H9 (cell line): ENCODE results near the gene WNT8B. TPM values are rescaled to one million over a fixed set of nuclear protein-coding genes. Genes with fewer than 3 reads are reported as not detected.

ENCODE experiments used
- DNase-seq: peaks from one replicate; pipeline ENCODE4 v3.0.0-alpha.2; 2017
- H2AFZ ChIP-seq: one replicate; pipeline ENCODE4 v1.6.1; 2013; ENCODE audit warnings: mild to moderate bottlenecking, low read length, control low read depth, moderate library complexity
- H2AK5ac ChIP-seq: 2 replicates; pipeline ENCODE4 v1.6.1; 2013; ENCODE audit warnings: low read length, control low read depth, mixed read lengths; ENCODE audit not compliant: insufficient read length
- H2BK120ac ChIP-seq: one replicate; pipeline ENCODE4 v1.6.1; 2013; ENCODE audit warnings: low read depth, mild to moderate bottlenecking, low read length, control low read depth, inconsistent platforms; ENCODE audit not compliant: poor library complexity, severe bottlenecking
- H2BK12ac ChIP-seq: 2 replicates; pipeline ENCODE4 v1.6.1; 2013; ENCODE audit warnings: low read length, control low read depth, mixed read lengths, low read depth; ENCODE audit not compliant: insufficient read length
- H2BK15ac ChIP-seq: 2 replicates; pipeline ENCODE4 v1.6.1; 2013; ENCODE audit warnings: low read depth, low read length, control low read depth
- H2BK20ac ChIP-seq: one replicate; pipeline ENCODE4 v1.6.1; 2013; ENCODE audit warnings: low read depth, mild to moderate bottlenecking, low read length, control low read depth, inconsistent platforms; ENCODE audit not compliant: poor library complexity, severe bottlenecking
- H2BK5ac ChIP-seq: 2 replicates; pipeline ENCODE4 v1.6.1; 2013; ENCODE audit warnings: low read length, control low read depth, mixed read lengths; ENCODE audit not compliant: insufficient read length
- H3K14ac ChIP-seq: 2 replicates; pipeline ENCODE4 v1.6.1; 2013; ENCODE audit warnings: low read length, control low read depth; ENCODE audit not compliant: insufficient read depth
- H3K18ac ChIP-seq: 2 replicates; pipeline ENCODE4 v1.6.1; 2013; ENCODE audit warnings: low read depth, mild to moderate bottlenecking, mixed read lengths, low read length, control low read depth; ENCODE audit not compliant: insufficient read length
- H3K23ac ChIP-seq: 2 replicates; pipeline ENCODE4 v1.6.1; 2013; ENCODE audit warnings: low read length, control low read depth, mixed read lengths, low read depth; ENCODE audit not compliant: insufficient read length
- H3K23me2 ChIP-seq: 2 replicates; pipeline ENCODE4 v1.6.1; 2013; ENCODE audit warnings: low read depth, mild to moderate bottlenecking, mixed read lengths, low read length, control low read depth; ENCODE audit not compliant: insufficient read length, poor library complexity, severe bottlenecking
- H3K27ac ChIP-seq: 2 replicates; pipeline ENCODE4 v1.5.1; 2013; ENCODE audit warnings: low read length, control low read depth, mixed read lengths, low read depth; ENCODE audit not compliant: insufficient read length
- H3K27me3 ChIP-seq: 2 replicates; pipeline ENCODE4 v1.6.1; 2013; ENCODE audit warnings: low read length, control low read depth, inconsistent platforms; ENCODE audit not compliant: insufficient read depth
- H3K4ac ChIP-seq: 2 replicates; pipeline ENCODE4 v1.6.1; 2013; ENCODE audit warnings: low read depth, mild to moderate bottlenecking, control low read depth, inconsistent platforms, low read length, moderate library complexity
- H3K4me1 ChIP-seq: 2 replicates; pipeline ENCODE4 v1.6.1; 2013; ENCODE audit warnings: low read length, control low read depth, inconsistent platforms; ENCODE audit not compliant: insufficient read depth
- H3K4me2 ChIP-seq: 2 replicates; pipeline ENCODE4 v1.6.1; 2013; ENCODE audit warnings: low read length, control low read depth, mixed read lengths; ENCODE audit not compliant: insufficient read length, insufficient read depth
- H3K56ac ChIP-seq: 2 replicates; pipeline ENCODE4 v1.6.1; 2013; ENCODE audit warnings: low read depth, mild to moderate bottlenecking, mixed read lengths, low read length, control low read depth; ENCODE audit not compliant: insufficient read length
- H3K79me1 ChIP-seq: 2 replicates; pipeline ENCODE4 v1.6.1; 2013; ENCODE audit warnings: low read depth, mild to moderate bottlenecking, moderate library complexity, low read length, control low read depth, inconsistent platforms; ENCODE audit not compliant: insufficient read depth, poor library complexity, severe bottlenecking
- H3K79me2 ChIP-seq: 2 replicates; pipeline ENCODE4 v1.6.1; 2013; ENCODE audit warnings: low read length, control low read depth, inconsistent platforms; ENCODE audit not compliant: insufficient read depth
- H3K9ac ChIP-seq: 2 replicates; pipeline ENCODE4 v1.6.1; 2013; ENCODE audit warnings: low read length, control low read depth, mixed read lengths; ENCODE audit not compliant: insufficient read length; ENCODE audit errors: extremely low read depth
- H3K9me3 ChIP-seq: one replicate; pipeline ENCODE4 v1.6.1; 2013; ENCODE audit warnings: low read depth, low read length, inconsistent platforms; ENCODE audit not compliant: control insufficient read depth
- H3T11ph ChIP-seq: one replicate; pipeline ENCODE4 v1.6.1; 2013; ENCODE audit warnings: mild to moderate bottlenecking, low read length, control low read depth, inconsistent platforms
- H4K20me1 ChIP-seq: one replicate; pipeline ENCODE4 v1.6.1; 2013; ENCODE audit not compliant: control insufficient read depth, insufficient read length, insufficient read depth
- H4K5ac ChIP-seq: 2 replicates; pipeline ENCODE4 v1.6.1; 2013; ENCODE audit warnings: low read depth, mild to moderate bottlenecking, mixed read lengths, low read length, control low read depth; ENCODE audit not compliant: insufficient read length
- H4K8ac ChIP-seq: replicated peaks from 2 replicates; pipeline ENCODE4 v1.6.1; 2013; ENCODE audit warnings: low read length, control low read depth, mixed read lengths, low read depth; ENCODE audit not compliant: insufficient read length
- H4K91ac ChIP-seq: 2 replicates; pipeline ENCODE4 v1.6.1; 2013; ENCODE audit warnings: low read depth, mild to moderate bottlenecking, moderate library complexity, mixed read lengths, low read length, control low read depth; ENCODE audit not compliant: insufficient read length
- H3K27ac Mint-ChIP-seq, 3 experiments: 2 replicates in 2 of 3; 3 replicates in 1 of 3; pipeline ENCODE4 v1.8.0; 2020 to 2021; ENCODE audit warnings: mixed read lengths in 3 of 3, mild to moderate bottlenecking in 1 of 3, moderate library complexity in 1 of 3
- H3K27me3 Mint-ChIP-seq: 2 replicates; pipeline ENCODE4 v1.8.0; 2021; ENCODE audit warnings: low read depth, mild to moderate bottlenecking, moderate library complexity, mixed read lengths
- H3K36me3 Mint-ChIP-seq, 3 experiments: 2 replicates in 2 of 3; 3 replicates in 1 of 3; pipeline ENCODE4 v1.8.0; 2020 to 2021; ENCODE audit warnings: low read depth in 3 of 3, mixed read lengths in 3 of 3; ENCODE audit not compliant: insufficient read depth in 1 of 3
- H3K4me1 Mint-ChIP-seq, 2 experiments: 2 replicates each; pipeline ENCODE4 v1.8.0; 2020; ENCODE audit warnings: mixed read lengths in 2 of 2
- H3K4me3 Mint-ChIP-seq, 2 experiments: 2 replicates in 1 of 2; 3 replicates in 1 of 2; pipeline ENCODE4 v1.8.0; 2020 to 2021; ENCODE audit warnings: mild to moderate bottlenecking in 2 of 2, mixed read lengths in 2 of 2, moderate library complexity in 1 of 2
- H3K9me3 Mint-ChIP-seq, 2 experiments: 2 replicates in 1 of 2; 3 replicates in 1 of 2; pipeline ENCODE4 v1.8.0; 2020; ENCODE audit warnings: mild to moderate bottlenecking in 2 of 2, mixed read lengths in 2 of 2, moderate library complexity in 1 of 2
- CTCF ChIP-seq: fragments of 200-600 bp; sonication (generic); conservative IDR thresholded peaks from 3 replicates; pipeline ENCODE4 v1.8.0; 2021; ENCODE audit warnings: antibody characterized with exemption, mild to moderate bottlenecking
- total RNA-seq: library from RNA; stranded (reverse); gene quantifications from 2 replicates; pipeline ENCODE4 v1.2.1, GENCODE V29; 2021

Gene WNT8B
- total RNA-seq, 1 experiment from 2014 or later, result not detected

DNA sequence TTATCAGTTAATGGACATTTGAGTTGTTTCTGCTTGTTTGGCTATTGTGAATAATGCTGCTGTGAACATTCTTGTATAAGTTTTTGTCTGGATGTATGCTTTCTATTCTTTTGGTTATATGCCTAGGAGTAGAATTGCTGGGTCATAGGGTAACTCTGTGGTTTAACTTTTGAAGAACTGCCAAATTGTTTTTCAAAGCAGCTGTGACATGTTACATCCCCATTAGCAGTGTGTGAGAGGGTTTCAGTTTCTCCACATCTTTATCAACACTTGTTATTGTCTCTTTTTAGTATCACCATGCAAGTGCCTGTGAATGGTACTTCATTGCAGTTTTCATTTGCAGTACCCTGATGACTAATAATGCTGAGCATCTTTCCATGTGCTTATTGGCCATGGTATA lies 69.0 kb downstream of the WNT8B start:
- no peak overlapping the region for H4K8ac ChIP-seq
- H3K4me1 ChIP-seq, result peaks cover 3% of the 10 kb centered on the region
- peaks cover 4 to 9% (median 6%) of the 10 kb centered on the region in 3 experiments for H3K36me3 Mint-ChIP-seq
- TF ChIP-seq CTCF, result no peak
- no peaks in the 10 kb centered on the region for H3K9me3 Mint-ChIP-seq
- no peak overlapping the region for H3K27ac ChIP-seq
- H2BK5ac ChIP-seq, result no peak overlapping the region
- no peak for DNase-seq
- H3K27me3 ChIP-seq, result no peaks in the 10 kb centered on the region
- no peak overlapping the region for H3K9ac ChIP-seq
- H2BK20ac ChIP-seq, result no peak overlapping the region
- no peak overlapping the region for H2AK5ac ChIP-seq
- no peaks in the 10 kb centered on the region for H3K27me3 Mint-ChIP-seq
- H3K79me2 ChIP-seq, result peaks cover 7% of the 10 kb centered on the region; the same call in 1 of the 2 replicates
- H3K9me3 ChIP-seq, result no peaks in the 10 kb centered on the region
- H3K4me1 Mint-ChIP-seq, result peaks cover 15 to 17% of the 10 kb centered on the region in 2 experiments
- H3K56ac ChIP-seq, result no peak overlapping the region
- H2BK120ac ChIP-seq, result no peak overlapping the region
- H3K23me2 ChIP-seq, result peaks cover 13% of the 10 kb centered on the region
- no peak overlapping the region for H4K91ac ChIP-seq
- no peak overlapping the region for H3K4ac ChIP-seq
- H3K79me1 ChIP-seq, result peaks cover 11% of the 10 kb centered on the region
- no peak overlapping the region for H2BK12ac ChIP-seq
- H3K18ac ChIP-seq, result no peak overlapping the region
- no peak overlapping the region for H3K4me2 ChIP-seq
- H3K4me3 Mint-ChIP-seq, result no peak overlapping the region
- H2BK15ac ChIP-seq, result no peak overlapping the region
- H3K23ac ChIP-seq, result no peak overlapping the region
- H4K5ac ChIP-seq, result no peak overlapping the region
- no peaks in the 10 kb centered on the region for H4K20me1 ChIP-seq
- H3T11ph ChIP-seq, result no peak overlapping the region
- H2AFZ ChIP-seq, result no peak overlapping the region
- no peak overlapping the region for H3K27ac Mint-ChIP-seq
- H3K14ac ChIP-seq, result no peak overlapping the region

Other genes starting within 250 kb of the WNT8B start
- gene CHUK, start 233.4 kb upstream of the WNT8B start, total RNA-seq, result 24.1 and 25.2 TPM in 2 replicates
- gene CWF19L1, start 195.4 kb upstream of the WNT8B start, total RNA-seq, result 34.8 and 38.0 TPM in 2 replicates
- gene BLOC1S2, start 176.3 kb upstream of the WNT8B start, total RNA-seq, result 69.8 and 75.5 TPM in 2 replicates
- gene PKD2L1, start 132.8 kb upstream of the WNT8B start, total RNA-seq, result 0.20 TPM in 1 of 2 replicates, not detected in the other
- 354 TPM in 2 replicates for gene SCD, start 115.8 kb upstream of the WNT8B start, total RNA-seq
- 6.3 and 6.6 TPM in 2 replicates for gene SEC31B, start 56.9 kb downstream of the WNT8B start, total RNA-seq
- 194 and 205 TPM in 2 replicates for gene NDUFB8, start 66.9 kb downstream of the WNT8B start, total RNA-seq
- 53.8 and 58.7 TPM in 2 replicates for gene HIF1AN, start 72.9 kb downstream of the WNT8B start, total RNA-seq